ENCODE measurements around the gene RPP30.

RPP30 gene

DNA sequence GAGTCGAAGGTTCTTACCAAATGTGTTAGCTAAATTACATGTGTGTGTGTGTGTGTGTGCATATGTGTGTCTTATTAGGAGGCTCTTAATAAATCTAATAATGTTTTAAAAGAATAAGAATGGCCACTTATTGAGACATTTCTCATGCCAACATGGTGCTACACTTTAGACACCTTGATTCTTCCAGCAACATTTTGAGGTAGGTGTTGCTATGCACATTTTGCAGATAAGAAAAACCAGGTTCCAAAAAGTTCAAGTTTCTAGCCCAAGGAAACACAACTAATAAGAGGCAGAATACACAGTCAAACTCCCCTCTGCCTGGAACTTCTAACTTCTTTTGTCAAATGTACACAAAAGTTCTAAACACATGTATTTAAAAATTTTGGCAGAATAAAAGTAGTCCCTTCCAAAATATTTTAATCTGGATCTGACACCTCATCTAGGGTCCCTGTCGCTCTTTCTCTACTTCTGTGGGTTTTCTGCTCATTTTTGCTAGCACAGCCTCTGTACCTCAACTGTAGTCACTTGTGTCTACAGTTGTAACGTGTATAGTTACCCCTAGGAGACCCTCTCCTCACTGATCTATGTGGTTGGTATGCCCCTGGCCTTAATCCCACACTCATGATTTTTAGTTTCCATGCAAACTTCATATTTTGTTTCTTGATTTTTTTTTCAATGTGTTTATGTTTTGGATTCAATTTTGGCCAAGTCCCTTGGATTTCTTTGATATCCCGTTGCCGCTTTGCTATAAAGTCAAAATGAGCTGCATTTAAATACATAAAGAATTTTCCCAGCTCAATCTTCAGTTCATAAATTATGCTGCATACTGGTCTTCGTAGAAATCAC lies 44.8 kb downstream of the RPP30 start:
- H3K4me3 ChIP-seq (ENCODE audit: low read depth, low read length, poor library complexity, severe bottlenecking) = no peak overlapping the region
- H3K9me3 ChIP-seq (ENCODE audit: low read length) = no peaks in the 10 kb centered on the region
- H3K9ac ChIP-seq (ENCODE audit: low read length) = no peak overlapping the region
- H3F3A ChIP-seq (ENCODE audit: insufficient read depth, low read length) = no peaks in the 10 kb centered on the region
- no peaks in the 10 kb centered on the region for H3K9me2 ChIP-seq (ENCODE audit: low read depth, low read length)
- no peak overlapping the region for H3K4me2 ChIP-seq (ENCODE audit: low read length)
- no peaks in the 10 kb centered on the region for H3K36me3 ChIP-seq (ENCODE audit: insufficient read depth, low read length)
- H4K20me1 ChIP-seq (ENCODE audit: insufficient read depth, low read length) = no peaks in the 10 kb centered on the region
- no peaks in the 10 kb centered on the region for H3K27me3 ChIP-seq (ENCODE audit: insufficient read depth, low read length)
- no peaks in the 10 kb centered on the region for H3K79me2 ChIP-seq (ENCODE audit: insufficient read depth, low read length)
- H3K27ac ChIP-seq (ENCODE audit: low read depth, low read length, poor library complexity, severe bottlenecking) = no peak overlapping the region
- no peak for TF ChIP-seq EZH2 (IDR thresholded peaks at IDR 0.05; ENCODE audit: borderline replicate concordance, low read length)
- TF ChIP-seq, protein P1, sequence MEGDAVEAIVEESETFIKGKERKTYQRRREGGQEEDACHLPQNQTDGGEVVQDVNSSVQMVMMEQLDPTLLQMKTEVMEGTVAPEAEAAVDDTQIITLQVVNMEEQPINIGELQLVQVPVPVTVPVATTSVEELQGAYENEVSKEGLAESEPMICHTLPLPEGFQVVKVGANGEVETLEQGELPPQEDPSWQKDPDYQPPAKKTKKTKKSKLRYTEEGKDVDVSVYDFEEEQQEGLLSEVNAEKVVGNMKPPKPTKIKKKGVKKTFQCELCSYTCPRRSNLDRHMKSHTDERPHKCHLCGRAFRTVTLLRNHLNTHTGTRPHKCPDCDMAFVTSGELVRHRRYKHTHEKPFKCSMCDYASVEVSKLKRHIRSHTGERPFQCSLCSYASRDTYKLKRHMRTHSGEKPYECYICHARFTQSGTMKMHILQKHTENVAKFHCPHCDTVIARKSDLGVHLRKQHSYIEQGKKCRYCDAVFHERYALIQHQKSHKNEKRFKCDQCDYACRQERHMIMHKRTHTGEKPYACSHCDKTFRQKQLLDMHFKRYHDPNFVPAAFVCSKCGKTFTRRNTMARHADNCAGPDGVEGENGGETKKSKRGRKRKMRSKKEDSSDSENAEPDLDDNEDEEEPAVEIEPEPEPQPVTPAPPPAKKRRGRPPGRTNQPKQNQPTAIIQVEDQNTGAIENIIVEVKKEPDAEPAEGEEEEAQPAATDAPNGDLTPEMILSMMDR (IDR thresholded peaks at IDR 0.05; ENCODE audit: low read length) = no peak
- H3K4me1 ChIP-seq (ENCODE audit: insufficient read depth, low read length, severe bottlenecking) = no peaks in the 10 kb centered on the region
- no peak overlapping the region for H2AFZ ChIP-seq (ENCODE audit: low read length)

DNA sequence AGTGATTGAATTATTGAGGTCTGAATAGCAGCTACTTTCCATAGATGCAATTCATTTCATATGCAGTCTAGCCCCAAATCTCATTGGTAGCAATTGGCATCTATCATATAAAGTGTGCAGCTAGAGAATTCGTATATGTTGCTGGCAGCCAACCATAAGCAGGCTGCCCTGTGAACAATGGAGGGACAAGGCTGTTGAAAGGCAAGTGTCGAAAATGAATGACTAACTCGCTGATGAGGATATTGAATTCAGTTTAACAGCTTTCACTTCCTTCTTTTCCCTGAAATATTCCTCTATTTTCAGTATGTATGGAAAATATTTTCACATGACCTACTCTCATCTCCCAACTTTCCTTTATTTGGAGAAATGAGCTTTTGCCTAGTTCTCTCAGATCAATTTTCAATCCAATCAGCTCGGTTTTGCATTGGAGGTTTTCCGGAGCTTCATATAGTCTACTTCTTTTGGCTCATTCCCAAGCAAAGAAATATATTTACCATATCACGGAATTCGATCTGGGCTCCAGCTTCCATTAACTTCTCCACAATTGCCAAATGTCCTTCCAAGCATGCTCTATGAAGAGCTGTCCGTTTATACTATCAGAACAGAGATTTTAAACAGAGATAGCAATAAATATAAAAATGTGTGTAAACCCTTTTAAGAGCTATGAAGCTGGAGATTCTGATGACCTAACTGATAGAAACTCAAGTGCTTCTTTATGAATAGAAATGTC lies 45.6 kb downstream of the RPP30 start:
- H3K4me1 ChIP-seq (ENCODE audit: insufficient read depth, low read length, severe bottlenecking) = no peaks in the 10 kb centered on the region
- no peak overlapping the region for H3K4me2 ChIP-seq (ENCODE audit: low read length)
- no peaks in the 10 kb centered on the region for H3K9me3 ChIP-seq (ENCODE audit: low read length)
- H3F3A ChIP-seq (ENCODE audit: insufficient read depth, low read length) = no peaks in the 10 kb centered on the region
- no peak overlapping the region for H3K27ac ChIP-seq (ENCODE audit: low read depth, low read length, poor library complexity, severe bottlenecking)
- TF ChIP-seq EZH2 (IDR thresholded peaks at IDR 0.05; ENCODE audit: borderline replicate concordance, low read length) = no peak
- TF ChIP-seq, protein P1 (IDR thresholded peaks at IDR 0.05; ENCODE audit: low read length) = no peak
- no peaks in the 10 kb centered on the region for H3K79me2 ChIP-seq (ENCODE audit: insufficient read depth, low read length)
- no peak overlapping the region for H3K4me3 ChIP-seq (ENCODE audit: low read depth, low read length, poor library complexity, severe bottlenecking)
- no peaks in the 10 kb centered on the region for H3K27me3 ChIP-seq (ENCODE audit: insufficient read depth, low read length)
- no peaks in the 10 kb centered on the region for H3K36me3 ChIP-seq (ENCODE audit: insufficient read depth, low read length)
- no peaks in the 10 kb centered on the region for H4K20me1 ChIP-seq (ENCODE audit: insufficient read depth, low read length)
- H3K9ac ChIP-seq (ENCODE audit: low read length) = no peak overlapping the region
- no peak overlapping the region for H2AFZ ChIP-seq (ENCODE audit: low read length)
- no peaks in the 10 kb centered on the region for H3K9me2 ChIP-seq (ENCODE audit: low read depth, low read length)

DNA sequence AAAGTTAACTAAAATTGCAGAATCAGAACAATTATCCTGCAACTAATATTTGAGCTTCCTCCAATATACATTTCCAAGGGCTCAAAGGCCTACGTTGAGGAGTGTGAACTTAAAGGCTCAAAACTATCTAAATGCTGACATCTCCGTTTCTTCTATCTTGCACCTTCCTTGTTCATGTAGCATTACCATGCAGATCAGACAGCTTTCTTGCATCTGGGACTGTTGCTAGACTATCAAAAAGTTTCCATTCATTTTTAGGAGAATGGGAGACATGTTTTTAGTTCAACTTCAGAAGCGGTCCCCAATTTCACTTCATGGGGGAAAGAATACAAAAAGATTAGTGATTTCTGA lies 46.2 kb downstream of the RPP30 start:
- no peak overlapping the region for H3K4me3 ChIP-seq (ENCODE audit: low read depth, low read length, poor library complexity, severe bottlenecking)
- H3K4me2 ChIP-seq (ENCODE audit: low read length) = no peak overlapping the region
- no peaks in the 10 kb centered on the region for H3K9me3 ChIP-seq (ENCODE audit: low read length)
- no peaks in the 10 kb centered on the region for H3K27me3 ChIP-seq (ENCODE audit: insufficient read depth, low read length)
- H2AFZ ChIP-seq (ENCODE audit: low read length) = no peak overlapping the region
- no peaks in the 10 kb centered on the region for H4K20me1 ChIP-seq (ENCODE audit: insufficient read depth, low read length)
- no peaks in the 10 kb centered on the region for H3F3A ChIP-seq (ENCODE audit: insufficient read depth, low read length)
- no peak overlapping the region for H3K27ac ChIP-seq (ENCODE audit: low read depth, low read length, poor library complexity, severe bottlenecking)
- H3K79me2 ChIP-seq (ENCODE audit: insufficient read depth, low read length) = no peaks in the 10 kb centered on the region
- TF ChIP-seq EZH2 (IDR thresholded peaks at IDR 0.05; ENCODE audit: borderline replicate concordance, low read length) = no peak
- TF ChIP-seq, protein P1 (IDR thresholded peaks at IDR 0.05; ENCODE audit: low read length) = no peak
- no peaks in the 10 kb centered on the region for H3K36me3 ChIP-seq (ENCODE audit: insufficient read depth, low read length)
- no peak overlapping the region for H3K9ac ChIP-seq (ENCODE audit: low read length)
- H3K4me1 ChIP-seq (ENCODE audit: insufficient read depth, low read length, severe bottlenecking) = no peaks in the 10 kb centered on the region
- H3K9me2 ChIP-seq (ENCODE audit: low read depth, low read length) = no peaks in the 10 kb centered on the region
